B cell (primary cell): ENCODE data around the gene PLD1. TPM values are rescaled to one million over a fixed set of nuclear protein-coding genes. Genes with fewer than 3 reads are reported as not detected.

Experiments
- ATAC-seq: fragments of 200-7000 bp; cut with Tn5 transposase; one replicate; pipeline ENCODE4 v1.10.0; 2021; ENCODE audit warnings: low read depth, mild to moderate bottlenecking, moderate number of reproducible peaks, moderate library complexity
- CTCF ChIA-PET: fragments of 350-600 bp; sonication (Branson Sonifier 250); formaldehyde crosslinking; loops from one replicate; lab custom pipeline; 2021; ENCODE audit warnings: antibody characterized with exemption, inconsistent platforms; lab: Charles Lee
- POLR2A ChIA-PET: fragments of 350-600 bp; sonication (Branson Sonifier 250); formaldehyde crosslinking; loops from one replicate; lab custom pipeline; 2021; ENCODE audit warnings: antibody characterized with exemption; lab: Charles Lee
- DNase-seq: peaks from one replicate; pipeline ENCODE4 v3.0.0; 2013
- H2AFZ ChIP-seq: 2 replicates; pipeline ENCODE4 v1.6.1; 2012; ENCODE audit warnings: mild to moderate bottlenecking, low read depth, low read length; ENCODE audit not compliant: insufficient read depth, poor library complexity, severe bottlenecking
- H3K27ac ChIP-seq, 2 donors: 1 replicate in 1 of 2; 2 replicates in 1 of 2; pipeline ENCODE4 v1.5.1; 2012 to 2013; ENCODE audit warnings: low read length in 2 of 2, mild to moderate bottlenecking in 2 of 2, moderate library complexity in 1 of 2
- H3K27me3 ChIP-seq, 4 experiments: fragments of 200-600 bp in 1 of 4; sonication (generic) in 1 of 4; replicated peaks in 1 of 4; 1 replicate in 2 of 4; 2 replicates in 2 of 4; pipeline versions ENCODE4 v1.6.1 to v1.7.0; 2013 to 2016; ENCODE audit warnings: low read length in 3 of 4, mild to moderate bottlenecking in 2 of 4, mixed read lengths in 1 of 4, moderate library complexity in 1 of 4; ENCODE audit not compliant: insufficient read depth in 4 of 4, control insufficient read depth in 3 of 4; ENCODE audit errors: control extremely low read depth in 1 of 4
- H3K36me3 ChIP-seq, 2 experiments: replicated peaks in 1 of 2; 1 replicate in 1 of 2; 2 replicates in 1 of 2; pipeline versions ENCODE4 v1.6.1 to v1.7.1; 2013; ENCODE audit warnings: low read length in 1 of 2; ENCODE audit not compliant: insufficient read depth in 2 of 2, control insufficient read depth in 1 of 2; ENCODE audit errors: control extremely low read depth in 1 of 2, extremely low read depth in 1 of 2
- H3K4me1 ChIP-seq, 2 donors: fragments of 200-600 bp in 1 of 2; sonication (generic) in 1 of 2; 1 replicate in 1 of 2; 2 replicates in 1 of 2; pipeline versions ENCODE4 v1.5.1 to v1.6.1; 2013 to 2017; ENCODE audit warnings: low read length in 2 of 2; ENCODE audit not compliant: control insufficient read depth in 2 of 2, insufficient read depth in 2 of 2
- H3K4me2 ChIP-seq: replicated peaks from 2 replicates; pipeline ENCODE3; 2012; ENCODE audit warnings: mild to moderate bottlenecking, low read depth, low read length; ENCODE audit not compliant: poor library complexity, severe bottlenecking
- H3K4me3 ChIP-seq, 5 experiments: fragments of 200-600 bp in 1 of 5; sonication (generic) in 1 of 5; 1 replicate in 3 of 5; 2 replicates in 2 of 5; pipeline versions ENCODE4 v1.5.1 to v1.7.0; 2011 to 2016; ENCODE audit warnings: low read length in 4 of 5, mild to moderate bottlenecking in 4 of 5, low read depth in 2 of 5, control low read depth in 1 of 5, moderate library complexity in 1 of 5; ENCODE audit not compliant: insufficient read depth in 1 of 5; ENCODE audit errors: control extremely low read depth in 1 of 5, extremely low read depth in 1 of 5
- H3K79me2 ChIP-seq: fragments of 200-600 bp; sonication (generic); one replicate; pipeline ENCODE4 v1.6.0; 2016; ENCODE audit warnings: low read length; ENCODE audit not compliant: control insufficient read depth, insufficient read depth
- H3K9ac ChIP-seq: fragments of 200-600 bp; sonication (generic); 2 replicates; pipeline ENCODE4 v1.6.1; 2017; ENCODE audit warnings: mild to moderate bottlenecking, low read length, moderate library complexity
- H3K9me3 ChIP-seq, 3 donors: one replicate each; pipeline versions ENCODE4 v1.6.1 to v1.7.1; 2013; ENCODE audit warnings: low read length in 2 of 3; ENCODE audit not compliant: control insufficient read depth in 2 of 3, insufficient read depth in 1 of 3; ENCODE audit errors: control extremely low read depth in 1 of 3
- H4K20me1 ChIP-seq: 2 replicates; pipeline ENCODE4 v1.6.0; 2012; ENCODE audit warnings: mild to moderate bottlenecking, low read length; ENCODE audit not compliant: insufficient read depth, control insufficient read depth, poor library complexity, severe bottlenecking
- H3K27ac Mint-ChIP-seq: one replicate; pipeline ENCODE4 v1.8.0; 2021; ENCODE audit warnings: mixed read lengths
- H3K27me3 Mint-ChIP-seq: one replicate; pipeline ENCODE4 v1.8.0; 2021; ENCODE audit warnings: mixed read lengths
- H3K4me1 Mint-ChIP-seq: one replicate; pipeline ENCODE4 v1.8.0; 2021; ENCODE audit warnings: mixed read lengths
- H3K4me3 Mint-ChIP-seq: one replicate; pipeline ENCODE4 v1.8.0; 2021; ENCODE audit warnings: mixed read lengths
- H3K9me3 Mint-ChIP-seq: one replicate; pipeline ENCODE4 v1.8.0; 2022; ENCODE audit warnings: mixed read lengths; ENCODE audit not compliant: insufficient read depth
- EZH2 ChIP-seq: IDR thresholded peaks from 2 replicates; pipeline ENCODE4 v1.6.1; 2012; ENCODE audit warnings: borderline replicate concordance, low read depth, mild to moderate bottlenecking, moderate library complexity, low read length; ENCODE audit not compliant: insufficient read depth, poor library complexity, severe bottlenecking
- WGBS: methylation state at CpG from one replicate; pipeline ENCODE4 v1.1.5; 2013; ENCODE audit warnings: missing lambda C conversion rate; ENCODE audit not compliant: insufficient coverage; 5-methylcytosine and 5-hydroxymethylcytosine counted together
- intact Hi-C: fragments of 100-400 bp; cut with micrococcal nuclease; formaldehyde crosslinking; loops from one replicate; pipeline ENCODE4 v1.10.0; 2022
- polyA plus RNA-seq: library from polyadenylated mRNA; depleted of rRNA; stranded (reverse); fragments of >200 nt; gene quantifications from 2 replicates; pipeline ENCODE4 v1.2.3, GENCODE V29; 2012
- total RNA-seq, 2 donors: library from RNA; stranded (reverse); fragments of 120-200 nt in 1 of 2; gene quantifications; 1 replicate in 1 of 2; 2 replicates in 1 of 2; pipeline versions ENCODE4 v1.2.3 to v1.2.4, GENCODE V29; 2013 to 2022
- TF ChIP-seq, protein P1 (sequence below): fragments of 200-600 bp; IDR thresholded peaks from one replicate; pipeline ENCODE4 v1.8.0; 2022; ENCODE audit warnings: antibody characterized with exemption, mild to moderate bottlenecking

The PLD1 gene
- total and polyA plus RNA-seq, 2 donors (not counting 1 experiment from before 2014, with no cell fraction given), result 0.24 to 0.52 TPM

GRCh38 chr3:171704814-171705213, 105.5 kb downstream of the PLD1 start:
- intact Hi-C loops, result no loop called here
- no peak overlapping the region for H3K27ac Mint-ChIP-seq
- peaks cover 0 to 5% (median 4%) of the 10 kb centered on the region in 3 donors for H3K9me3 ChIP-seq
- no peaks in the 10 kb centered on the region for H3K36me3 ChIP-seq
- no peak for ATAC-seq
- no peak overlapping the region for H3K4me2 ChIP-seq
- TF ChIP-seq, protein P1, sequence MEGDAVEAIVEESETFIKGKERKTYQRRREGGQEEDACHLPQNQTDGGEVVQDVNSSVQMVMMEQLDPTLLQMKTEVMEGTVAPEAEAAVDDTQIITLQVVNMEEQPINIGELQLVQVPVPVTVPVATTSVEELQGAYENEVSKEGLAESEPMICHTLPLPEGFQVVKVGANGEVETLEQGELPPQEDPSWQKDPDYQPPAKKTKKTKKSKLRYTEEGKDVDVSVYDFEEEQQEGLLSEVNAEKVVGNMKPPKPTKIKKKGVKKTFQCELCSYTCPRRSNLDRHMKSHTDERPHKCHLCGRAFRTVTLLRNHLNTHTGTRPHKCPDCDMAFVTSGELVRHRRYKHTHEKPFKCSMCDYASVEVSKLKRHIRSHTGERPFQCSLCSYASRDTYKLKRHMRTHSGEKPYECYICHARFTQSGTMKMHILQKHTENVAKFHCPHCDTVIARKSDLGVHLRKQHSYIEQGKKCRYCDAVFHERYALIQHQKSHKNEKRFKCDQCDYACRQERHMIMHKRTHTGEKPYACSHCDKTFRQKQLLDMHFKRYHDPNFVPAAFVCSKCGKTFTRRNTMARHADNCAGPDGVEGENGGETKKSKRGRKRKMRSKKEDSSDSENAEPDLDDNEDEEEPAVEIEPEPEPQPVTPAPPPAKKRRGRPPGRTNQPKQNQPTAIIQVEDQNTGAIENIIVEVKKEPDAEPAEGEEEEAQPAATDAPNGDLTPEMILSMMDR, result no peak
- no peak for TF ChIP-seq EZH2
- H3K4me1 Mint-ChIP-seq, result no peaks in the 10 kb centered on the region
- no peaks in the 10 kb centered on the region for H3K9me3 Mint-ChIP-seq
- H3K79me2 ChIP-seq, result no peaks in the 10 kb centered on the region
- ChIA-PET POLR2A (no interaction called here), CTCF (no interaction called here)
- no peak overlapping the region for H3K9ac ChIP-seq
- WGBS, result 95% methylated on average over 8 of the region's 8 CpGs
- no peaks in the 10 kb centered on the region for H4K20me1 ChIP-seq
- no peak for DNase-seq
- no peaks in the 10 kb centered on the region for H3K27me3 ChIP-seq
- no peaks in the 10 kb centered on the region for H3K4me1 ChIP-seq
- no peak overlapping the region for H3K27ac ChIP-seq
- H3K4me3 ChIP-seq, result no peak overlapping the region
- no peak overlapping the region for H2AFZ ChIP-seq
- H3K4me3 Mint-ChIP-seq, result no peak overlapping the region
- no peaks in the 10 kb centered on the region for H3K27me3 Mint-ChIP-seq

- TF ChIP-seq, protein P1, result no peak
- Histone ChIP-seq H3K4me3 (no peak overlapping the region), H3K27me3 (no peaks in the 10 kb centered on the region), H3K36me3 (no peaks in the 10 kb centered on the region), H3K4me2 (no peak overlapping the region), H3K9ac (no peak overlapping the region), H3K27ac (no peak overlapping the region), H4K20me1 (no peaks in the 10 kb centered on the region), H3K9me3 (peaks cover 0 to 5% (median 4%) of the 10 kb centered on the region in 3 donors), H3K79me2 (no peaks in the 10 kb centered on the region), H3K4me1 (no peaks in the 10 kb centered on the region), H2AFZ (no peak overlapping the region)
- H3K9me3 Mint-ChIP-seq, result no peaks in the 10 kb centered on the region
- intact Hi-C loops, result no loop called here
- ATAC-seq, result no peak
- H3K27me3 Mint-ChIP-seq, result no peaks in the 10 kb centered on the region
- no peak for DNase-seq
- POLR2A ChIA-PET, result no interaction called here
- WGBS, result 50% methylated on average over 1 of the region's 2 CpGs
- CTCF ChIA-PET, result no interaction called here
- H3K27ac Mint-ChIP-seq, result no peak overlapping the region
- no peak overlapping the region for H3K4me3 Mint-ChIP-seq
- no peaks in the 10 kb centered on the region for H3K4me1 Mint-ChIP-seq
Observed at GRCh38 chr3:171704002-171704401, 106.3 kb downstream of the PLD1 start.
